Stomach (tissue), 9 donors: Measurements from ENCODE around the gene MYF5. TPM values are rescaled to one million over a fixed set of nuclear protein-coding genes. Genes with fewer than 3 reads are reported as not detected.

Experiments
- DNase-seq, 2 donors: peaks; one replicate each; pipeline versions ENCODE4 v3.0.0 to v3.0.0-alpha.2; 2013 to 2019
- H3K27ac ChIP-seq, 5 donors: fragments of 200-600 bp in 4 of 5; sonication (generic) in 4 of 5; one replicate each; pipeline ENCODE4 v1.5.1; 2013 to 2019; ENCODE audit warnings: mild to moderate bottlenecking in 1 of 5, moderate library complexity in 1 of 5
- H3K27me3 ChIP-seq, 3 donors: fragments of 200-600 bp; sonication (generic); one replicate each; pipeline ENCODE4 v1.5.1; 2017 to 2019; ENCODE audit warnings: mixed run types in 1 of 3
- H3K36me3 ChIP-seq, 4 donors: fragments of 200-600 bp; sonication (generic); 1 replicate in 3 of 4; 2 replicates in 1 of 4; pipeline ENCODE4 v1.5.1; 2016 to 2019
- H3K4me1 ChIP-seq, 4 donors: fragments of 200-600 bp; sonication (generic); one replicate each; pipeline ENCODE4 v1.5.1; 2016 to 2019
- H3K4me3 ChIP-seq, 4 donors: fragments of 200-600 bp; sonication (generic) in 3 of 4; one replicate each; pipeline ENCODE4 v1.5.1; 2016 to 2019; ENCODE audit warnings: mild to moderate bottlenecking in 1 of 4
- H3K9me3 ChIP-seq, 4 donors: fragments of 200-600 bp; sonication (generic); one replicate each; pipeline ENCODE4 v1.5.1; 2016 to 2019
- EP300 ChIP-seq: sonication (generic); formaldehyde crosslinking; IDR thresholded peaks from one replicate; pipeline ENCODE4 v1.6.1; 2017; ENCODE audit warnings: antibody characterized with exemption
- POLR2A ChIP-seq, 4 donors: fragments of 450-650 bp; IDR thresholded peaks; one replicate each; pipeline ENCODE4 v1.6.1; 2016; ENCODE audit warnings: antibody characterized with exemption in 4 of 4, control low read depth in 2 of 4, mild to moderate bottlenecking in 1 of 4, moderate library complexity in 1 of 4
- POLR2AphosphoS5 ChIP-seq, 3 donors: sonication (generic); formaldehyde crosslinking; IDR thresholded peaks; one replicate each; pipeline ENCODE4 v1.6.1; 2016; ENCODE audit warnings: antibody characterized with exemption in 3 of 3
- WGBS, 5 donors: extraction: QIAGEN DNeasy Blood & Tissue Kit in 3 of 5; methylation state at CpG; one replicate each; pipeline versions ENCODE4 v1.1.5 to v1.1.7; 2013 to 2018; 5-methylcytosine and 5-hydroxymethylcytosine counted together
- intact Hi-C: fragments of 100-400 bp; cut with DNase I; formaldehyde crosslinking; loops from one replicate; pipeline ENCODE4 v1.15.1; 2023; ENCODE audit warnings: low total_unique reads
- polyA plus RNA-seq, 3 donors: library from polyadenylated mRNA; stranded (reverse); fragments of 200-250 nt; gene quantifications; one replicate each; pipeline ENCODE4 v1.2.3, GENCODE V29; 2013
- total RNA-seq, 5 donors: library from RNA; depleted of rRNA; stranded (reverse); fragments of >200 nt; gene quantifications; one replicate each; pipeline versions ENCODE4 v1.1.0 to v1.2.3, GENCODE V29; 2014 to 2016
- TF ChIP-seq, protein P1 (sequence below), 7 experiments: fragments of 450-650 bp in 4 of 7; fragments of 200-600 bp in 3 of 7; sonication (generic) in 3 of 7; IDR thresholded peaks; one replicate each; pipeline ENCODE4 v1.5.1; 2016 to 2019; ENCODE audit warnings: antibody characterized with exemption in 7 of 7, control low read depth in 2 of 7, mild to moderate bottlenecking in 1 of 7
- donor health status: healthy with polysubstance abuse.
- donor health status: Bipolar disorder and iron deficiency.
- donor health status: healthy.

MYF5 gene
- total and polyA plus RNA-seq, 8 donors, result not detected

- TF ChIP-seq, protein P1, sequence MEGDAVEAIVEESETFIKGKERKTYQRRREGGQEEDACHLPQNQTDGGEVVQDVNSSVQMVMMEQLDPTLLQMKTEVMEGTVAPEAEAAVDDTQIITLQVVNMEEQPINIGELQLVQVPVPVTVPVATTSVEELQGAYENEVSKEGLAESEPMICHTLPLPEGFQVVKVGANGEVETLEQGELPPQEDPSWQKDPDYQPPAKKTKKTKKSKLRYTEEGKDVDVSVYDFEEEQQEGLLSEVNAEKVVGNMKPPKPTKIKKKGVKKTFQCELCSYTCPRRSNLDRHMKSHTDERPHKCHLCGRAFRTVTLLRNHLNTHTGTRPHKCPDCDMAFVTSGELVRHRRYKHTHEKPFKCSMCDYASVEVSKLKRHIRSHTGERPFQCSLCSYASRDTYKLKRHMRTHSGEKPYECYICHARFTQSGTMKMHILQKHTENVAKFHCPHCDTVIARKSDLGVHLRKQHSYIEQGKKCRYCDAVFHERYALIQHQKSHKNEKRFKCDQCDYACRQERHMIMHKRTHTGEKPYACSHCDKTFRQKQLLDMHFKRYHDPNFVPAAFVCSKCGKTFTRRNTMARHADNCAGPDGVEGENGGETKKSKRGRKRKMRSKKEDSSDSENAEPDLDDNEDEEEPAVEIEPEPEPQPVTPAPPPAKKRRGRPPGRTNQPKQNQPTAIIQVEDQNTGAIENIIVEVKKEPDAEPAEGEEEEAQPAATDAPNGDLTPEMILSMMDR (IDR thresholded peaks at IDR 0.05), result no peak
- TF ChIP-seq EP300 (no peak), POLR2A (IDR thresholded peaks at IDR 0.05) (no peak), POLR2AphosphoS5 (IDR thresholded peaks at IDR 0.05) (no peak)
- Histone ChIP-seq H3K9me3 (no peaks in the 10 kb centered on the region), H3K27me3 (no peaks in the 10 kb centered on the region), H3K4me1 (no peaks in the 10 kb centered on the region), H3K36me3 (no peaks in the 10 kb centered on the region), H3K27ac (no peak overlapping the region), H3K4me3 (no peak overlapping the region)
- intact Hi-C loops, result no loop called here
- WGBS, 5 donors, result 78 to 94% (median 89%) methylated on average over 3 of the region's 3 CpGs
- no peak for DNase-seq
Observed at GRCh38 chr12:80754274-80754673, 37.6 kb downstream of the MYF5 start.

- Histone ChIP-seq H3K36me3 (no peaks in the 10 kb centered on the region), H3K27ac (no peak overlapping the region), H3K4me1 (no peaks in the 10 kb centered on the region), H3K27me3 (no peaks in the 10 kb centered on the region), H3K4me3 (no peak overlapping the region), H3K9me3 (no peaks in the 10 kb centered on the region)
- DNase-seq, result no peak
- TF ChIP-seq POLR2AphosphoS5 (IDR thresholded peaks at IDR 0.05) (no peak), EP300 (no peak), POLR2A (IDR thresholded peaks at IDR 0.05) (no peak)
- TF ChIP-seq, protein P1 (IDR thresholded peaks at IDR 0.05), result no peak
- intact Hi-C loops, result no loop called here
- 72 to 88% (median 82%) methylated on average over 1 of the region's 1 CpG for WGBS, 5 donors
Observed at GRCh38 chr12:80756875-80757274, 40.2 kb downstream of the MYF5 start.

DNA sequence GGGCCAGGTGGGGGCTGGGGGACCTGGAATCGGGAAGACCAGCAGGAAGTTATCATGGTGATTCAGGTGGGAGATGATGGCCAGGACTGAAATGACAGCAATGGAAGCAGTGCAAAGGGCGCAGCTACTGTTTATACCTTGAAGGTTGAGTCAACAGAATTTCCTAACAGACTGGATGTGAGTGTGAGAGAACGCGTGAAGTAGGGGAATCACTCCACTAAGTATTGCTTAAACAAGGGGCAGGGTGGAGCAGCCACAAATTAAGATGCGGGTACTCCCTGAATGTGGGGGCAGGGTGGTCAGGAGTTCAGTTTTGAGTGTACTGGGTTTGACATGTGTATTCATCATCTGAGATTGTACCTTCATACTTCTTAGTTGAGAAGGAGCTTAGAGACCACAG, 45.1 kb downstream of the MYF5 start:
- DNase-seq, result no peak
- 41 to 62% (median 49%) methylated on average over 5 of the region's 5 CpGs for WGBS, 5 donors
- H3K36me3 ChIP-seq, result no peaks in the 10 kb centered on the region
- H3K27ac ChIP-seq, result no peak overlapping the region
- no peaks in the 10 kb centered on the region for H3K27me3 ChIP-seq
- TF ChIP-seq POLR2AphosphoS5 (IDR thresholded peaks at IDR 0.05) (no peak), POLR2A (IDR thresholded peaks at IDR 0.05) (no peak), EP300 (no peak)
- TF ChIP-seq, protein P1 (IDR thresholded peaks at IDR 0.05), result no peak
- intact Hi-C loops, result no loop called here
- H3K4me1 ChIP-seq, result no peaks in the 10 kb centered on the region
- H3K4me3 ChIP-seq, result no peak overlapping the region
- H3K9me3 ChIP-seq, result no peaks in the 10 kb centered on the region

DNA sequence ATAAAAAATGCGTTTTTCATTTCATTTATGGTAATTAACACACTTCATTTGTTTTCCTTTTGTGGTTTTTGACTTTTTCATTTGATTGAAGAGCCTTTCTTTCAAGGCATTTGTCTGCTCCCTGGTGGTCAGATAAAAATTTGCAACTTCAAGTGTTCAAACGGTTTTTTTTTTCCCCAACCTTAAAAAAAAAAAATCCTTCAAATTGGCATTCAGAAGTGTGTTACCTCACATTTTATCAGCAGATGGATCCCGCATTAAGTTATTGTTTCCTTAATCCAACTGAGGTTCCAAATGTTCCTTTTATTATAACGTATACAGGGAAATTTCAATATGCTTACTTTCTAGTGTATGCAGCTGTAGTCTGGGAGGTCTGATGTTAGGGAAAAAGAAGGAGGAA, 47.2 kb downstream of the MYF5 start:
- no peaks in the 10 kb centered on the region for H3K9me3 ChIP-seq
- no peak overlapping the region for H3K27ac ChIP-seq
- WGBS, 5 donors, result 1 to 8% (median 3%) methylated on average over 4 of the region's 4 CpGs
- no peak for TF ChIP-seq EP300
- TF ChIP-seq, protein P1 (IDR thresholded peaks at IDR 0.05), result peak in 5 of 7 experiments; percentile 28 to 56 (median 48)
- no peaks in the 10 kb centered on the region for H3K36me3 ChIP-seq
- DNase-seq, result peak in 1 of 2 donors; percentile 64
- intact Hi-C loops, result no loop called here
- no peaks in the 10 kb centered on the region for H3K4me1 ChIP-seq
- no peaks in the 10 kb centered on the region for H3K27me3 ChIP-seq
- no peak overlapping the region for H3K4me3 ChIP-seq
